Nephron progenitor cell (in vitro differentiated cells): ENCODE measurements around the gene MRPL12.

ENCODE experiments used
- DNase-seq: peaks from one replicate; pipeline ENCODE4 v3.0.0; 2021
- H3K27ac Mint-ChIP-seq: 2 replicates; pipeline ENCODE4 v1.8.0; 2021; ENCODE audit warnings: mild to moderate bottlenecking, moderate library complexity, mixed read lengths
- H3K27me3 Mint-ChIP-seq: 2 replicates; pipeline ENCODE4 v1.8.0; 2021; ENCODE audit warnings: mild to moderate bottlenecking, low read depth, mixed read lengths; ENCODE audit not compliant: poor library complexity
- H3K36me3 Mint-ChIP-seq: 2 replicates; pipeline ENCODE4 v1.8.0; 2021; ENCODE audit warnings: low read depth, mixed read lengths
- H3K4me1 Mint-ChIP-seq: 2 replicates; pipeline ENCODE4 v1.8.0; 2021; ENCODE audit warnings: mixed read lengths
- H3K4me3 Mint-ChIP-seq: 2 replicates; pipeline ENCODE4 v1.8.0; 2021; ENCODE audit warnings: mild to moderate bottlenecking, moderate library complexity, mixed read lengths
- H3K9me3 Mint-ChIP-seq: 2 replicates; pipeline ENCODE4 v1.8.0; 2021; ENCODE audit warnings: mild to moderate bottlenecking, moderate library complexity, mixed read lengths
- TF ChIP-seq, protein P1 (sequence below): fragments of 200-600 bp; sonication (generic); IDR thresholded peaks from 2 replicates; pipeline ENCODE4 v1.5.0; 2021; ENCODE audit warnings: antibody characterized with exemption

The MRPL12 gene

DNA sequence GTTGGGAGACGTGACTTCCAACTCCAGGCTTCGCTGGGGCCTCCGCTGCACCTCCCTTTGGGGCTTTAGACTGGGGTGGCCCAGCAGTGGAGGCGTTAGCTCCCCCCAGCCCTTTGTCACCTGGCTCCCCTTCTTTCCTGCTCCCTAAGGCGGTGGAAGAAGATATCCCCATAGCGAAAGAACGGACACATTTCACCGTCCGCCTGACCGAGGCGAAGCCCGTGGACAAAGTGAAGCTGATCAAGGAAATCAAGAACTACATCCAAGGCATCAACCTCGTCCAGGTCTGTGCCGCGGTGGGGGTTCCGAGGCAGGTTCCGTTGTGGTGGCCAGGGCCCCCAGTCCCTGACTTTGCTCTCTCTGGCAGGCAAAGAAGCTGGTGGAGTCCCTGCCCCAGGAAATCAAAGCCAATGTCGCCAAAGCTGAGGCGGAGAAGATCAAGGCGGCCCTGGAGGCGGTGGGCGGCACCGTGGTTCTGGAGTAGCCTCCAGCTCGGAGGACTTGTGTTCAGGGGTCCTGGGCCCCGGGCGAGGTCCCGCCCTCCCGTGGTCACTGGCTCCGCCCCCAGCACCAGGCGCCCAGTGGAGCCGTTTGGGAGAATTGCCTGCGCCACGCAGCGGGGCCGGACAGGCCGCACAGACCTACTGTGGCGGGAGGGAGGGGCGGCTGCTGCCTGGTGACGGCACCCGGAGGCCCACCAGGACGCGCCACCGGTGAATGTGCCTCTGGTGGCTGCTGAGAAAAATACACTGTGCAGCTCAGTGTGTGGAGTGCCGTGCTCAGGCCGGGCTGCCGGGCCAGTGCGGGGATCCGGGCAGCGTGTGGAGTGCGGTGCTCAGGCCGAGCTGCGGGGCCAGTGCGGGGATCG lies 3.8 kb downstream of the MRPL12 start:
- no peaks in the 10 kb centered on the region for H3K9me3 Mint-ChIP-seq
- H3K36me3 Mint-ChIP-seq, result peaks cover 27% of the 10 kb centered on the region
- no peak overlapping the region for H3K27ac Mint-ChIP-seq
- no peak overlapping the region for H3K4me3 Mint-ChIP-seq
- H3K4me1 Mint-ChIP-seq, result peaks cover 32% of the 10 kb centered on the region
- DNase-seq, result no peak
- TF ChIP-seq, protein P1, sequence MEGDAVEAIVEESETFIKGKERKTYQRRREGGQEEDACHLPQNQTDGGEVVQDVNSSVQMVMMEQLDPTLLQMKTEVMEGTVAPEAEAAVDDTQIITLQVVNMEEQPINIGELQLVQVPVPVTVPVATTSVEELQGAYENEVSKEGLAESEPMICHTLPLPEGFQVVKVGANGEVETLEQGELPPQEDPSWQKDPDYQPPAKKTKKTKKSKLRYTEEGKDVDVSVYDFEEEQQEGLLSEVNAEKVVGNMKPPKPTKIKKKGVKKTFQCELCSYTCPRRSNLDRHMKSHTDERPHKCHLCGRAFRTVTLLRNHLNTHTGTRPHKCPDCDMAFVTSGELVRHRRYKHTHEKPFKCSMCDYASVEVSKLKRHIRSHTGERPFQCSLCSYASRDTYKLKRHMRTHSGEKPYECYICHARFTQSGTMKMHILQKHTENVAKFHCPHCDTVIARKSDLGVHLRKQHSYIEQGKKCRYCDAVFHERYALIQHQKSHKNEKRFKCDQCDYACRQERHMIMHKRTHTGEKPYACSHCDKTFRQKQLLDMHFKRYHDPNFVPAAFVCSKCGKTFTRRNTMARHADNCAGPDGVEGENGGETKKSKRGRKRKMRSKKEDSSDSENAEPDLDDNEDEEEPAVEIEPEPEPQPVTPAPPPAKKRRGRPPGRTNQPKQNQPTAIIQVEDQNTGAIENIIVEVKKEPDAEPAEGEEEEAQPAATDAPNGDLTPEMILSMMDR, result no peak
- peaks cover 22% of the 10 kb centered on the region for H3K27me3 Mint-ChIP-seq

DNA sequence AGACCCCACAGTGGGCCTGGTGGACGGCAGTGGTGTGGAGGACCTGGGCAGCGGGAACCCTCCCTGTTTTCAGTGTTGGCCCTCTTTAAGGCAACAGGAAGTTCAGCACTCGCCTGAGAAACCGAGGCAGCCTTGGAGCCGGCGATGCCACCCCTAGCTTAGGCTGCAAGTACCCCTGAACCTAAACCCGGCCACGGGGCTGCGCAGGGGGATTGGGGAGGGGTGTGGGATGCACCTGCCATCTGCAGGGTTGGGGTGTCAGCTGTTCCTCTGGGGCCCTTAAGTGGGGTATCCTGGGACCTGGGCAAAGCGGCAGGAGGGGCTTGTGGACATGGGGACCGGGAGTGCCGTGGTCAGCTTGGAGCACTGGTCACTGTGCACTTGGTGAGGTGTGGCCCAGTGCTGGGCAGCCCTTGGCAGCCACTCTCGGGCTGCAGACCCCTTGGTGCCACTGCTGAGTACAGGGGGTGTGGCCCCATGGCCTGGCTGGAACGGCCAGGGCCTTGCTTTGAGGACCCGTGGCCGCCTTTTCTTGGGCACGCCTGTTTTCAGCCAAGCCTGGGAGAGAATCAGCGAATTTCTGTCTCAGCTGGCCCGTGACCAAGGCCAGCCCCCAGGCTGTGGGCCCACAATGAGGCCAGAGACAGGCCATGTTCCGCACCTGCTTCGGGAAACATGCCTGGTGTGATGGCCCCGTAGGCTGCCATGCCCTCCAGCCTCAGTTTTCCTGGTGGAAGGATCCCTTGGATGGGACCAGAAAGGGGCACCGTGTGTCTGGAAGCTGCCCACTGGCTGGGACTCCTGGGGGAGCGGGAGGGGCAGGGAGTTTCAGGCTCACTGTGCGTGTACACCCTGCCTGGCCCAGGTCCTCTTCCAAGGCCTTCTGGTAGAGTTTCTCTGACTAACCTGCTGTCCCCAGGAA lies 4.8 kb downstream of the MRPL12 start:
- DNase-seq, result no peak
- Mint-ChIP-seq H3K4me3 (no peak overlapping the region), H3K4me1 (peaks cover 30% of the 10 kb centered on the region), H3K36me3 (peaks cover 27% of the 10 kb centered on the region), H3K27ac (no peak overlapping the region), H3K9me3 (no peaks in the 10 kb centered on the region), H3K27me3 (peaks cover 26% of the 10 kb centered on the region)
- TF ChIP-seq, protein P1, result no peak

DNA sequence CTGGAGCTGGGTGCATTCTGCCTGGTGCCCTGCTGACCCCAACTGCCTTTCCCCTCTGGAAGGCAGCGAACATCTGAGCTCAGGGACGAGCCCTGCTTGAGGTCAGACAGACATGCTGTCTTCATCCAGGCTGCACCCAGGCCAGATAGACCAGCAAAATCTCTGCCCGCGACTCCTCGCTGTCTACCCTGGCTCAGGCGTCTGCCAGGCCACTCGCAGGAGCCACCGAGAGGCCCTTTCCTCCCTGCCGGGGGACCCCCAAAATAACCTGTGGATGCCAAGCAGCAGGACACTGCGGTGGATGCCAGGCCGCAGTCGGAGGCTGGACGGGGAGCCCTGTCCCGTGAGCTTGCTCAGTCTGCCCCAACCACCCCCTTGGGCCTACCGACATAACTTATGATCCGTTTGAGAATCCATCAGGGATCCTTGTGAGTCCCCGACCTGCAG lies 5.6 kb downstream of the MRPL12 start:
- no peak overlapping the region for H3K4me3 Mint-ChIP-seq
- DNase-seq, result no peak
- peaks cover 37% of the 10 kb centered on the region for H3K4me1 Mint-ChIP-seq
- peaks cover 26% of the 10 kb centered on the region for H3K27me3 Mint-ChIP-seq
- no peaks in the 10 kb centered on the region for H3K9me3 Mint-ChIP-seq
- TF ChIP-seq, protein P1, result no peak
- H3K36me3 Mint-ChIP-seq, result peaks cover 27% of the 10 kb centered on the region
- no peak overlapping the region for H3K27ac Mint-ChIP-seq

DNA sequence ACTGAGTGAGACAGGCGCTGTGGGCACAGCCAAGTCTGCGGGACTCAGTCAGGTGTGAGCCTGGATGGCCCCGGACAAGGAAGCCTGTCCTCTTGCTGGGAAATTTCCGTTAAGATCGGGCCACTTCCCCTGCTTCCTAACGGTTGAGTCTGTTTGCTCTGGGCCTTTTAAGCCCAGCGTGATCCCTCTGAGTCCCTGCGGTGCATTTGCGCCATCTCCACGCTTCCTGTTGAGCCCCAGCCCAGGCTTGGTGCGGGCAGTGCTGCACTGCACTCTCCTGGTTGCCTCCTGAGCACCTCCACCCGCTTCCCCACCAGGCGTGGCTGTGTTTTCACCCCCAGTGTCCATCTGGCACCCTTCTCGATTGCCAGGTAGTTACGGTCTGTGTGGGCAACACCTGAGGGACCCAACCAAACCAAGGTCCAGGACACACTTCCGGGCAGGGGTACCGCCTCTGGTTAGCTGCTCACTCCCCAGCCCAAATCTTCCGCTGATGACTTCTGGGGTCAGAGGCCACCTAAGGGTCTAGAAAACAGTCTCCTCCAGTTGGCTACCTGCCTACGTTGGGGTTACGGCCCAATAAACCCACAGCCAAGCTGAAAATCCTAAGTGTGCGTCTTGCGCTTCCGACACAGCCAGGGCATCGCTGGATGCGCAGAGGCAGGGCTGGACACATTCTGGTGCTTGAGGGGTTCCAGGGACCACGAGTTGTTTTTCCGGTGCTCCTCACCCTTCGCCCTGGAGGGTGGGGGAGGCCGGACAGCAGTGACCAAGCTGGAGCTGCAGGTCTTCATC lies 7.5 kb downstream of the MRPL12 start:
- Mint-ChIP-seq H3K9me3 (no peaks in the 10 kb centered on the region), H3K27me3 (peaks cover 26% of the 10 kb centered on the region), H3K27ac (no peak overlapping the region), H3K4me3 (peak overlapping the region; percentile 70), H3K4me1 (peaks cover 34% of the 10 kb centered on the region), H3K36me3 (peaks cover 17% of the 10 kb centered on the region)
- DNase-seq, result no peak
- TF ChIP-seq, protein P1, result no peak

DNA sequence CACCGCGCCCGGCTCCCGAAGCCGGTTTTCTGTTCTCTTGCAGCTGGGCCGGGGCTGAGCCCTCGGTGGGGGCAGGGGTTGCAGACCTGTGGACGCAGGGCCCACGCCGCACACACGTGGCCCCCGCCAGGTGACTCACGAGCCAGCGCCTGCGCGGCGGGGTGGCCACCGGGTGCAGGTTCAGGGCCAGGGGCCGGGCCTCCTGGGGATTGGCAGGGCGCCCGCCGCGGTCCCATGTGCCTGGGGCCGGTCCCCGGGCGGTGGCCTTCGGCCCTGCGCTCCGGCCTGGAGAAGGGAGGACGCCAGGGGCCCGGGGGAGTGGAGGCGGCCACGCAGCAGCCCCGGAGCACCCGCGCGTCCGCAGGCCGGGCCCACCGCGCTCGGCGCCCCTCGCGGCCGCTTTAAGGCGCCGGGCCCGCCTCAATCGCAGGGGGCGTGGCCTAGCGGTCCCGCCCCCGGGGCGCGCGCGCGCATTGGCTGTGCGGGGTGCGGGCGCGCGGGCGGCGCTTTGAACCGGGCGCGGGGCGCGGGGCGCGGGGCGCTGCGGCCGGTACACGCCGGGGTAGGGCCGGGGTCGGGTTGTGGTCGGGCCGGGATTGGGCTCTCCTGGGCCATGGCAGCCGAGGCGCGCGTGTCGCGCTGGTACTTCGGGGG lies 8.8 kb downstream of the MRPL12 start, which contains the start of gene SLC25A10:
Gene SLC25A10 (plus strand): TSS at position 471 of the 654 bp plus-strand sequence. CDS start 143 bp downstream, at position 614.
- peak within 1 kb of the TSS; percentile 88 for H3K4me3 Mint-ChIP-seq
- no peaks in the 10 kb centered on the region for H3K9me3 Mint-ChIP-seq
- H3K27me3 Mint-ChIP-seq, result peaks cover 26% of the 10 kb centered on the region
- peaks cover 5% of the 10 kb centered on the region for H3K36me3 Mint-ChIP-seq
- peak within 1 kb of the TSS; percentile 16 for H3K27ac Mint-ChIP-seq
- peaks cover 34% of the 10 kb centered on the region for H3K4me1 Mint-ChIP-seq
- peak; percentile 82 for DNase-seq
- TF ChIP-seq, protein P1, result no peak
